Raji (cell line): ENCODE measurements around the gene ZFAND6.

ENCODE experiments used
- POLR2A ChIP-seq: IDR thresholded peaks from 2 replicates; pipeline ENCODE4 v1.6.1; 2011; ENCODE audit warnings: low read depth, low read length, control low read depth; ENCODE audit not compliant: insufficient read depth

ZFAND6 gene

GRCh38 chr15:80174017-80174746, 114.7 kb downstream of the ZFAND6 start:
- no peak for TF ChIP-seq POLR2A

DNA sequence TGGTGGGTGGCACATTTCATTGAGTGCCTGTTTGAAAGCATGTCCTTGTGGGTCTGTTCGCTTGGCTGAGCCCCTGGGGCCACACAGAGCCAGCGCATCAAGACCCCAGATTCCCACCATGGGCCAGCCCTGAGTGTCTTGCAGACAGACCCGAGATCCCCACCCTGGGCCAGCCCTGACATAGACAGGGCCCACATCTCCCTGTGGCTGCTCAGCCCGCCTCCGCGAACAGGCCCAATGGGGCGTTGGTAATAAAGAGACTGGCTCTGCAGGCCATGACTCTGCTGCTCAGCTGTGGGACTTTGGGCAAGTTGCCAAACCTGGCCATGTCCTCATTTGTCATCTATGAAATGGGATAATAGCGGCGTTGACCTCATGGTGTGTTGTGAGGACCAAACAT, 116.0 kb downstream of the ZFAND6 start:
- TF ChIP-seq POLR2A = no peak

DNA sequence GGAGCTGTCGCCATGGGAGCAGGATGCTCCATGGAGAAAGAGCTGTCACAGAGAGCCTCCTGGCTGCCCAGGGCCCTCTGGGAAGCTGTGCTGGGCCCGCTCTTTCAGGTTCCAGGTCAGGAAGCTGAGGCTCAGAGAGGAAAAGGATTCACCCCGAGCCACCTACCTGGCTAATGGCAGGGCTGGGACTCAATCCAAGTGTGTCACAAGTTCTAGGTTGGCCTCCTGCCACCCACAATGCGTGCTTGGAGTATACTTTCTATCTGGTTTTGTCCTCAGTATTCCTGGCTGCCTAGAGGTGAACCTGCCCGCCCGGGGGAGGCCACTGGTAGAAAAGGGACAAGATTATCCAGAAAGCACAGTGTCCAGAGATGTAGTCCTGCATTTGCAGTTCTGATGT, 117.0 kb downstream of the ZFAND6 start:
- TF ChIP-seq POLR2A = no peak

- no peak for TF ChIP-seq POLR2A
Observed at GRCh38 chr15:80177156-80177555, 117.7 kb downstream of the ZFAND6 start.

DNA sequence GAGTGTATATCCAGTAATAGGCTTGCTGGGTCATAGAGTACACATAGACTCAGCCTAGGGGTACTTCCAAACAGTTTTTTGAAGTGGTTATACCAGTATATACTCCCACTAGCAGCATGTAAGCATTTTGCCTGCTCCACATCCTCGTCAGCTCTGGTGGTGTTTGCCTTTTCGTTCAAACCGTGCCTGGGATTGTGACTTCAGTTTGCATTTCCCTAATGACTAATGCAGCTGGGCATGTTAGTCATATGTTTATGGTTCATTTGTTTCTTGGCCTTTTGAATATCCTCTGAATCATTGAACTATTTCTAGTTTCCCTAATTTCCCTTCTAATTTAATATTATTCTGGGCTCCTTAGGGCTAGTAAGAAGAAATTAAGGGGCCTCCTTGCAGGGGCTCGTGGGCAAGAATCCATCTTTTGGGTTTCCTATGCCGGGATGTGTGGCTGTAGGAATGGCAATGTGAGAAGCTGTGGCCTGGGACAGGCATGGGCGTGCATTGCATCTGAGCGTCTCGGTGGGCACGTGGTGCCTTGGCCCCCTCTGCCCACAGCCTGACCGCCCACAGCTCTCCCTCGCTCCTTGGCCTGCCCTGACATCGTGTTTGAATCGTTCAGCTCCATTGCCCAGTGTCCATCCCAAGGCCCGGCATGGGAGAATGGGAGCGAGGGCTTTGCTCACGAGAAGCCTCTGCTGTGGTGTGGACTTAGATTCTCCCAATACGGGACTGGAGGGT, 119.7 kb downstream of the ZFAND6 start:
- no peak for TF ChIP-seq POLR2A

GRCh38 chr15:80179935-80180334, 120.5 kb downstream of the ZFAND6 start:
- no peak for TF ChIP-seq POLR2A

DNA sequence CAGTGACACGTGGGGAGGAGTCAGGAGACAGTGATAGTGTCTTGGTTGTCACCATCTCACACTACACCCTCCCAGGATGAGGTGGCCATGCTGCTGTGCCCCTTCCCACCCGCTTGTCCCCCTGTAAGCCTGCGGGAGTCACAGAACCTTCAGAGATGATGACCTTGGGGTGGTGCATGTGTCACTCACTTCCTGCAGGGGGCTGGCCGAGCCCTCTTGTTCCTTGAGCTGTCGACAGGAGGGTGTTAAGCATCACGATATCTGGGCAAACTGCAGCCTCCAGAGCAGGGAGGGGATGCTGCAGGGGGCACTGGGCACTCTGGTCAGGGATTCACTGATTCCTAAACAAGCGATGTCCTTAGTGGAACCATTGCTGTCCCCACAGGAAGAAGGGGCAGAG, 121.0 kb downstream of the ZFAND6 start:
- no peak for TF ChIP-seq POLR2A

GRCh38 chr15:80180986-80181385, 121.5 kb downstream of the ZFAND6 start:
- TF ChIP-seq POLR2A = no peak

DNA sequence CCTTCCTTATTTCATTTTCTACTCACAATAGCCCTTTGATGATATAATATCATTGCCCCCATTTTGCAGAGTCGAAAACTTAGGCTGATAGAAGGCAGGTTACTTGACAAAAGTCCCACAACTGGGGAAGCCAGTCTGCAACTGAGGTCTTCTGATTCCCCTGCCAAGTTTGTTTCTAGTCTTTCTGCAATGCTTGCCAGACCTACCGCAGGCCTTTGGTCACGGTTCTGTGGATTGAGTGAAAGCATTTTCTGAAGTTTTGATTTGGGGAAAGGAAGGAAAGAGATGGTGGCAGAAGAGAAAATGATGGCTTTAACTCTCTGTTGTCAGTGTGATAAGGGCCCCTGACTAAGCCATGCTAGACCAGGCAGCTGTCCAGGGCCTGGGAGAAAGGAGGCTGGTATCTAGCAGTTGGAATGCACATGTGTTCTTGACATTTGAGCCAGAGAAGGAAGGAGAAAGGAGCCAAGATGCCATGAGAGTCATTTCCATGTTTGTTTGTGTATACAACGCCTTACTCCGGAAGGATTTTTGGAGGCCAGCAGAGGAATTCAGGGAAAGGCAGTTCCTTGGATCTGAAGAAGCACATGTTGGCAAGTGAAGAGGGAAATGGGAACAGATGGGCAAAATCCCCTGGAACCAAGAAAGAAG, 123.3 kb downstream of the ZFAND6 start:
- no peak for TF ChIP-seq POLR2A

DNA sequence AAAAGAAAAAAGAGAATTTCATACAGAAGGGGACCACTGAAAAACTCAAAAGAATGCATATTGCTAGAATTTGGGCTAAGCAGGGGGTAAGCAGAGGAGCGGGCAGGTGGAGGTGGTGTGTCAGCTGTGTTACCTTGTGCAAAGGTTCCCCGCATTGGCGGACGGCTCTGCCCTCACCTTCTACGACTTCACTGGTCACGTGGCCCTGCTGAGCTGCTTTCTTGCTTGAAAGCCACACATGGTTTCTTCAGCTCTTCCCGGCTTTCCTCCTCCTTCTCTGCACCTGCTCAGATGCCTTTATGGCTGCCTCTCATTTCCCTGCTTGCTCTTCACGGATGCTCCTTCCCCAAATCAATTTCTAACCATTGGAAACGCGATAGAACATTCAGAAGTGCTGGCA, 123.8 kb downstream of the ZFAND6 start:
- TF ChIP-seq POLR2A = no peak

- TF ChIP-seq POLR2A = no peak
Observed at GRCh38 chr15:80183886-80184285, 124.4 kb downstream of the ZFAND6 start.

DNA sequence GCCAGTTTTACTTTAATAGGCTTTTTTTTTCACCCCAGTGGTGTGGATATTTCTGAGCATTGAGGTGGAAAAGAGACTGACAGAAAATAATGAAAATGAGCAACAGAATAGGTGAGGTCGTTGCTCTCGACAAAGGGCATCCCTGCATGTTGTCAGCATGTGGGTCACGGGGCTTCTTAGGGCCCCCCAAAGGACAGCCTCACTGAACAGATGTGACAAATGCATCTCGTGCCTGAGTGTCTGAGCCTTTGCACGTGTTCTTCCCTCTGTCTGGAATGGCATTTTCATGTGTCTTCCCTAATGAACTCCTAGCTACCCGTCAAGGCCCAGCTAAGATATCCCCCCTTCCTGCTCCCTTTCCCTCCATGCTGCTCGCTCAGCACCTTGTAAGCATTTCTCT, 125.1 kb downstream of the ZFAND6 start:
- TF ChIP-seq POLR2A = no peak

DNA sequence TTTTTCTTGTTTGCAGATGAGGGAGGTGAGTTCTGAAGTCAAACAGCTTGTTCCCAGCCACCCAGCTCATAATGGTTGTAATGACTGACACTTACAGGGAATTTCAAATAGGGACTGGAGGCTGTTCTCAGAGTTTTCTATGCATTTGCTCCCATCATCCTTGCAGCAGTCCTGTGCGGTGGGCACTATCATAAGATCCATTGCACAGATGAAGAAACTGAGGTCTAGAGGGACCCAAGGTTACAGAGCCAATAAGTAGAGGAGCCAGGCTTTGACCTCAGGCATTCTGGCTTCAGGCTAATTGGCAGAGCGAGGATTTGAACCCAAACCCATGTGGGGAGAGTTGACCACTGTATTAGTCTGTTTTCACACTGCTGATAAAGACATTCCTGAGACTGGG, 125.7 kb downstream of the ZFAND6 start:
- TF ChIP-seq POLR2A = no peak

DNA sequence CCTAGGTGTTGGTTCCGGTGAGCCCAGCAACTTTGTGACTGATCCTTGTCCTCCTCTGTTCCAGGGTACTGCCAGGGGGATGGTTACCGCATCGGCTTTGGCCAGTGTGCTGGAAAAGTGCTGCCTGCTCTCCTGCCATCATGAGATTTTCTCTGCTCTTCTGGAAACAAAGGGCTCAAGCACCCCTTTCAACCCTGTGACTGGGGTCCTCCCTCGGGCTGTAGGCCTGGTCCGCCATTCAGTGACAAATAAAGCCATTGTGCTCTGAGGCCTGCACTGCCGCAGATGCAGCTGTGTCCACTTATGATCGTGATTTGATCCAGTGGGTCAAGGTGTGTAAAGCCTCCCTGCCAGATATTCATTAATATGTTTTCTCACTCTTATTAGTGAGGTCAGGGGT, 126.6 kb downstream of the ZFAND6 start:
- no peak for TF ChIP-seq POLR2A

DNA sequence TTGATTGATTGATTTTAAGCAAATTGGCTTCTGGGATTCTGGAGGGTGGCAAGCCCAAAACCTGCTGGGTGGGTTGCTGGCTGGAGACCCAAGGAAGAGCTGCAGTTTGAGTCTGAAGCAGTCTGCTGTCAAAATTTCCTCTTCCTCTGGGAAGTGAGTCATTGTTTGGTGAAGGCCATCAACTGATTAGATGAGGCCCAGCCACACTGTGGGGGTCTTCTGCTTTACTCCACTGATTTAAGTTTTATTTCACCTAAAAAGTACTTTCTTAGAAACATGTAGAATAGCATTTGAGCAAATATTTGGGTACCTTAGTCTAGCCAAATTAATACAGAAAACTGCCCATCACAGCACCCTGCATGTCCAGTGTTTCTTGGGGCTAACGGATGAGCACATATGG, 127.1 kb downstream of the ZFAND6 start:
- TF ChIP-seq POLR2A = no peak
